Muscle of arm (tissue), 12 donors: ENCODE measurements around the gene KRT6A. TPM values are rescaled to one million over a fixed set of nuclear protein-coding genes. Genes with fewer than 3 reads are reported as not detected.

ENCODE experiments used
- DNase-seq: peaks from one replicate; pipeline ENCODE4 v3.0.0-alpha.2; 2013
- polyA plus RNA-seq, 12 donors: library from polyadenylated mRNA; unstranded; fragments of 120-200 nt; gene quantifications; one replicate each; pipeline ENCODE4 v1.2.1, GENCODE V29; 2013; ENCODE audit not compliant: insufficient read length in 12 of 12

The KRT6A gene
- polyA plus RNA-seq, 12 donors = 0.05 to 120 (median 5.8) TPM; not detected in 6

DNA sequence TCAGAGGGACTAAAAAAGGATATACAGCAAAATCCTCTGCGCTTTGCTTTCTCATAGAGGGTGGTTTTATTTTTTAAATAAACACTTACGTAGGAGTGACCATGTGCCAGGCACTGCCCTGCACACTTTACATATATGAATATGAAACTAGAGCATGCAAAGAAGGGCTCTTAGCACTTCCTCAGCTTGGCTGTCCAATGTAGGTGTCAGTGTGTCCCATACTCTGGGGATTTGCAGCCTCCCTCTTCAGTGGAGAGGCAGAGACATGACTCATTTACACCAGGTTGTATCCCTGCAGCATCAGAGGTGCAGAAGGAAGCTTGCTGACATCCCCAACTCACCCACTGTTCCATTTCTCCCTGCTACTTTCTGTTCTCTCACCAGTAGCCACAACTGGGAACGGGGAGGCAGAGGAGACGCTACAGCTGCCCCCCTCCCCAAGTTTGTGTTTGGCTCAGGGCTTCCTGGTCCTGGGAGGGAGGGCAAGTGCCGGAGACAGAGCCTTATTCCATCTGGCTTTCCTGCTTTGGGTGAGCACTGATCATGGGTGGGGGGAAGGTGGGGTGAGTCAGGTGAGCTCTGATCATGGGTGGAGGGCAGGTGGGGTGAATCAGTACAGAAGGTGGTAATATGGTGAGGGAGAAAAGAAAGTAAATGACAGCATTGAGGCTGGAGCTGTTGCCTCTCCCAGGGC lies 32.0 kb upstream of the KRT6A start:
- DNase-seq = no peak

DNA sequence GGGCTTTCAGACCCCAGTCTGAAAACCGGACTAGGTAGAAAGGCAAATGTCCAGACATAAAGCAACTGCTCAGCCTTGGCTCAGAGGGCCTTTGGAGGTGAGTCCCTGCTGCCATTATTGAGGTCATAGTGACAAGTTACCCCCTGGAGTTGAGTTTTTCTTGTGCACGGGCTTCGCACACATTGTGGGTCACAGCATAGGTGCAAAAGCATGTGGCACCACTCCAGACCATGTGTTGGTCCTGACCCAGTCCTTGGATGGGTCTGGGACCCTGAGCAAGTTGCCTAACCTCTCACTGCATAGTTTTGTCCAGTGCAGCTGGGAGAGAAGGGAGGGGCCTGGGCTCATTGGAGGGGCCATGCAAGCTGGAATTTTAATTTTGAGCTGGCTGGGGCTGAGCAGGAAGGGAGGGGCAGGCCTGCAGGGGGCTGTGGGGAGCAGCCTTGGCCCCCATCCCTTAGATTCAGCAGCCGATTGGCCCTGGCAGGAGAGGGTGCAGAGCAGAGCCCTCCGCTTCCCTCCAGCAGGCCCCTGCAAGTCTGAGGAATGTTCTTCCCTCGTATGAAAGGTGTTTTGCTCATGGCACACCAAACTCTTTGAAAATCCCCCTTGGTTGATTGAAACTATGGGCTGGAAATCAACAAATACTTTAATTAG lies 31.3 kb upstream of the KRT6A start:
- DNase-seq = no peak

DNA sequence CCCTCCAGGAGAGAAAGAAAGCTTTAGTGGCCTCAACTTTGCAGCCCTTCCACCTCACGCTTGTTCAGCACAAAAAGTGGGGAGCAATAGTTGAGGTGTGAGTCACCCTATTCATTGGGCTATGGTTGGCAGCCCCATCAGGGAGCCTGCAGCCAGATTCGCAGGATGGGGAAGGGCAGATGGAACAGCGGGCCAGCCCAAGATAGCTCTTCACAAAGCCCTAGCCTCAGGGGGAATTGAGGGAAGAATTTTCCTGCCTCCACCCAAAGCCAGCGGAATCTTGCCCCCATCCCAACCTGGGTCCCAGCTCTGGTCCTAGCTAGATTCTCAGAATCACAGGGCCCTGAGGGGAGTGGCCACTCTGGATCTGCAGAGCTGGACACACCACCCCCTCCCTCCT lies 30.8 kb upstream of the KRT6A start:
- no peak for DNase-seq

DNA sequence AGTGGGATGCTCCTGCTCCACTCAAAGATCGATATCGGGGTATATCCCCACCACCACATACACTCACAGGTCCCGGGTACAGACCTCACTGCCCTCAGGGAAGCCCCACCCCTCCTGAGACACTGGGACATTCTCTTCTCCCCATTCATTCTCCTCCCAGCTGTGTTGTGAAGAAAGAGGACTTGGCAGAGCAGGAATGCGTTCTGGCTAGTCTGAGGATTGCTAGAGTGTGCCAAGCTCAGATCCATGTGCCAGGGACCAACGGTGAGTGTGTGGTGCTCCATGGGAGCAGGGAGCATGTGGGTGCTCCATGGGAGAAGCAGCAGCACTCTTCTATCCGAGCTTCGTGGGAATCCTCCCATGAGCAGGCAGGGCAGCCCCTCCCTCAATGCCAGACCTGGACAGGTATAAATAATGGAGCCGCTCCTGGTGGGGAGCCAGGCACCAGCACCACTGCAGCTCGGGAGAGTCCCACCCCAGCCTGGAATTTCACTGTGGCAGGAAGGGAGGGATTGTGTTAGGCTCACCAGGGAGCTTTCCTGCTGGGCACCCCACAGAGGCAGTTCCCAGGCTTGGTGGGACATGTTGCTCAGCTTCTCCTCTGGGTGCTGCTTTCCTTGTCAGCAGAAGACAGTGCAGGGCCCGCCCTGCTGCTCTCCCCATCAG lies 29.4 kb upstream of the KRT6A start:
- DNase-seq = no peak

DNA sequence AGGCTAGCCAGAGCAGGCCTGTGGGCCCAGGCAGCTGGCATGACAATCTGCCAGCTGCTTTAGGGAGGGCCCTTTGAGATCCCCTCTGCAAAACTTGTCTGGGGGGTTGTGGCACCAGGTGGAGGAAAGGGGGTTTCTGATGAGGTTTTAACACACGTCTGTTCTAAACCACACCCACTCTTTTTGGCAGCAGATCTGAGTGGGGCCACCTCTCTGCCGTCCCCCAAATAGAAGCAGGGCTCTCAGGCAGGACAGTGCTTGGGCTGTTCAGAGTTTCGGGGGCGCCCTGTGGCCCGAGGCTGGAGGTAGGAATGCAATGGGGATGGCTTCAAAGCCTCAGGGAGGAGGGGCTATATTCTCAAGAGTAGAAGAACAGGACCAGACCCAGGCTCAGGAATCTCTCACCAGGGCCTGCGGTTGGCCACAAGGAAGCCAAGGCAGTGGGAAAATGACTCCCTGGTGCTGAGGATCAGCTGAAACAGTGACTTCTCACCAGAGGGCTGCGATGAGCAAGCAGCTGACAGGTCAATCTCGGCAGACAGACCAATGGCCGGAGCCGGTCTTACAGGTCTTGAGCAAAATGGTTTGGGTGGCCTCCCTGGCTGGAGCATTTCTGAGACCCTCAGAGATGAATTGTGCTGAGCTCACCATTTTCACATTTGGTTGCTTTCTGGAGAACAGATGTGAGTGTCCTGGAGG lies 28.7 kb upstream of the KRT6A start:
- DNase-seq = no peak

DNA sequence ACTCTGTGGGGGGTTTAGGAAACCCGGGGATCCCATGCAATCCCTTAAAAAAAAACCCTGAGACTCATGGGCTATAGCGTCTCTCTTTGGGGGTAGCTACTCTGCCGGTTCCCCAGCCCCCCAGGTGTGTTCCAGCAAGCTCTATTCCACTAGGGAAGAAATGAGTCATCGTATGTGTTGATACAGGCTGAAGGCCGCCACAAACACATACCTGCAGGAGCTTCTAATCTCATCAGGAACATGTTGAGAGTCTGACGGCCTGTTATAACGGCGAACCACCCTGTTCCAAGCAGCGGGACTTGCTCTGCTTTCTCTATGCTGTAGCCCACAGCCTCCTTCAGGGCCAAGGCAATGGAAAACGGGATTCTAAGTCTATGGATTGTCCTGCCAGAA lies 28.1 kb upstream of the KRT6A start:
- no peak for DNase-seq

DNA sequence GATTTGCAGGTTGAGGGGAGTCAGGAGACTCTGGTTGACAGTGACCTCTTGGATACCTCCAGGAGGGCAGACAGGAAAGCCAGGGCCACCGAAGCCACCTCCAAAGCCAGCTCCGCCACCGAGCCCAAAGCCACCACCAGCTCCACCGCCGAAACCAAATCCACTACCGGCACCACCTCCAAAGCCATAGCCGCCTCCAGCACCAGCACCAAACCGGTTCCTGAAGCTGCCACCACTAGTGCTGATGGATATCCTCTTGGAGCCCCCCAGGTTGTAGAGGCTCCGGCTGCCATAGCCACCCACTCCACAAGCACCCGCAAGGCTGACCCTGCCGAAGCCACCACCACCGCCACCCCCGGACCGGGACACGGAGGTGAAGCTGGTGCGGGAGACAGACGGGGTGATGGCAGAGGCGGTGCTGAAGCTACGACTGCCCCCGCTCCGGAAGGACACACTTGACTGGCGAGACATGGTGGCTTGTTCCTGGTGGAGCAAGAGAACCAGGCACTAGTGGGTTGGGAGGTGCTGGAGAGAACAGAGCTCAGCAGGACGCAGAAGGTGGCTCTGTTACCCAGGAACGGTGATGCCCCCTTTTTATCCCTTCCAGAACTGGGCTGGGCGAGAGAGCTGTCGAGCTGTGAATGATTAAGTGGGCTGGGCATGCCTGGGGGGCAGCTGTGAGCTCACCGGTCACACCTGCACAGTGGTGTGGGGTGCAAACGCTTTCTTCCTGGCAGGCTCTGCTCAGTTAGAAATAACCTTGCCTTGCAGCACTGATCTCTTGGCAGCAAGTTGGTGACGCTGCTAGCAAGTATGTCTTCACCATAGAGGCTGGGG lies 27.0 kb upstream of the KRT6A start, which contains the start of gene KRT5:
Gene KRT5 (minus strand): TSS at position 569 of the 837 bp plus-strand sequence. CDS start 98 bp downstream, at position 471.
- no peak for DNase-seq

DNA sequence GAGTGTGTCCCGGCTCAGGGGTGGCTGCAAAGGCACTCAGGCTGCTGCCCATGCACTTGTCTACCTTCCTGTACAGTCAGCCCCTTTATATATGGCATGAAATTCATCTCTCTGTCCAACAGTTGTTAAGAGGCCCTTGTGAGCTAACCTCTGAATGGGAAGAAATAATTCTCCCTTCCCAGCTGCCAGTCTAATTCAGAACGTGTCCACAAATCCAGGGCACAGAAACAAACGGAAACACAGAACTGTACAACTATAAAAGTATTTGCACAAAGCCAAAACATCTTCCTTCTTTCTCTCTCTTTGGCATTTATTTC lies 26.3 kb upstream of the KRT6A start:
- DNase-seq = no peak

DNA sequence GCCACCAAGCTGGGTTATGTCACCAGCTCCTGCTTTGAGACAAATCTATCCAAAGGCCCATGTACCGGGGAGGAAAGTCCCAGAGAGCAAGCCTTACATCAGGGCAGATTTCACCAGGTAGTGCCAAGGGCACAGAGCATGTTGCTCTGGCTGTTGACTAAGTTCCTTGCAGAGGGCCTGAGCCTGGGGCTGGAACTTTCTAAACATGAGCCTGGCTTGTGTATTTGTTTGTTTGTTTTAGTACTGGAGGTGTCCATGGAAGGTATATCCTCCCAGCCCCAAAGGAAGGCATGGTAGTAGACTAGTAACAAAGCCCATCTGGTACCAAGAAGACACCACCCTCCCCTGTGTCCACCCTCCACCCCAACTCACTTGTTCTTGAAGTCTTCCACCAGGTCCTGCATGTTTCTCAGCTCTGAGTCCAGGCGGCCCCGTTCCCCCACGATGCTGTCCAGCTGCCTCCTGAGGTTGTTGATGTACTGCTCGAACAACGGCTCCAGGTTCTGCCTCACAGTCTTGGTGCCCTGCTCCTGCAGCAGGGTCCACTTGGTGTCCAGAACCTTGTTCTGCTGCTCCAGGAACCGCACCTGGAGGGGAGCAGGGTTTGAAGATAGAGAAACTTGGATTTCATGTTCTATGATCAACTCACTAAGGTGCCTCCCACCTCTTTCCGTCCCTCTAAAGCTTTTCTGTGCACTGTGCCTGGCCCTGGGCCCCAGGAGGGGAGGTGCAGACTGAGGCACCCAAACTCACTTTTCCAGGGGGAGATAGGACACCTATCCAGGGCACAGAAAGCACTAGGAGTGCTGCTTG lies 25.7 kb upstream of the KRT6A start:
- DNase-seq = no peak

DNA sequence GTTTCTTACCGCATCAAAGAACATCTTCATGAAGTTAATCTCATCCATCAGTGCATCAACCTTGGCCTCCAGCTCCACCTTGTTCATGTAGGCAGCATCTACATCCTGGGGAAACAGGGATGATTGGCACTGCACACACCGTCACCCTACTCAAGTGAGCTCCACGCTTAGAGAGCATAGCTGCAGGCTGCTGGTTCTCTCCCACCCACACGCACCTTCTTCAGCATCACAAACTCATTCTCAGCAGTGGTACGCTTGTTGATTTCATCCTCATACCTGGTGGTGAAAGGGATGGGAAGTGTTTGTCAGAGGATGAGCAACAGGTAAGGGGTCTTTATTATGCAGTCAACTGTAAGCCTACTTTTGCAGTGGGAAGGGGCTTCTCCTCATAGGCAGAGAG lies 24.8 kb upstream of the KRT6A start:
- DNase-seq = no peak

DNA sequence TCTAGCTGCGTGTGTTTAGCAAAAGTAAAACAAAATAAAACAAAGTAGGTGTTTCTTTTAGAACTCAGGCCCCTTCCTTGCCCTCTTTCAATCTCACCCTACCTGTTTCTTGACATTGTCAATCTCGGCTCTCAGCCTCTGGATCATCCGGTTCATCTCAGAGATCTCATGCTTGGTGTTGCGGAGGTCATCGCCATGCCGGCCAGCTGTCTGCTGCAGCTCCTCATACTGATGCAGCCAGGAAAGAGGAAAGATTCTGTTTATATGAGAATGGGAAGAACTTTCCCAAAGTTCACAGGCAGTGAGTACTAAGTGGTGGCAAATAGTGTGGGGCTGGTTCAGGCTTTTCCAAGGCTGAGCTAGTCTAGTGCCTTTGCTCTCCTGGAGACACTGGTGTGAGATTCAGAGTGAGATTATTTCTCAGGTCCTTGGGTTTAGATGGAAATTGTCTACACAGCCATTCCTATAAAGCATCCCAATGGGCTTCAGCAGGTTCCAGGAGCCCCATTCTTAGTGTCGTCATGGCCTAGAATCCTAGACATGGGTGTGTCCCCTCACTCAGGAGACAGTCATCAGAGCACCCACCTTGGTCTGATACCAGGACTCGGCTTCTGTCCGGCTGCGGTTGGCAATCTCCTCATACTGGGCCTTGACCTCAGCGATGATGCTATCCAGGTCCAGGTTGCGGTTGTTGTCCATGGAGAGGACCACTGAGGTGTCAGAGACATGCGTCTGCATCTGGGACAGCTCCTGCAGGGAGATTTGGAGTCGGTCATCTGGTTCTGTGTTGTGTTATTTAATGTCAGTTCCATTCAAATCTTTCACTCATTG lies 24.2 kb upstream of the KRT6A start:
- DNase-seq = no peak

DNA sequence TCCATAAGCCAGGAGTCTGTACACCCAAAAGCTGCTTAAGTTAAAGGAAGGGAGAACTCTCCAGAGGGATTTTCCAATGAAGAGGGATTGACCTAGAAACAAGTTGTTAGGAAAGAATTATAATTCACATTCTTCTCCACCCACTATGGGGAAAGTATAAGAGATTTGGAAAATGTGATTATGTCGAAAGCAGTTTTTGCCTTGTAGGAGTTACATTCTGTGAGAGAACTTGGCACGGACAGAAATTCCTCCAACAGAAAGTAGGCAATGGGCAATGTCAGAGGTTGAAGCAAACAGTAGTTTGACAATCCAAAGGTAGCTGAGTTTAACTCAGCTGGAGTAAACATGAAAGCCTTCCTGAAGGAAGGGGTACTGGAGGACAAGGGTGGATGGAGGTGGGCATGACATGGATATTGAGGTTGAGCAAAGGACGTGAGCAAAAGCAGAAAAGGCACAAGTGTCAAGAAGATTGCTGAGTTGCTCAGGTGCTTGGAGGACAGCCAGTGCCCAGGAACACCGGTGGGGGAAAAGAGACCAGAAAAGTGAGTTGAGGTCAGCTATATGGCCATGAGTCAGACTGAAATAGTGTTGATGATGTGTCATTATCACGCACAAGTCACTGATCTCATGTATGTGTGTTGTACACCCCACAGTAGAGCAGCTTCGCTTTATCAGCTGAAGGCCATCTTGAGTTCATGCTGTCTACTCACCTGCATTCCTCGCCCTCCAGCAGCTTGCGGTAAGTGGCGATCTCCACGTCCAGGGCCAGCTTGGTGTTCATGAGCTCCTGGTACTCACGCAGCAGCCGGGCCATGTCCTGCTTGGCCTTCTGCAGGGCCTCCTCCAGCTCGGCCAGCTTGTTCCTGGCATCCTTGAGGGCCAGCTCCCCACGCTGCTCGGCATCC lies 23.1 kb upstream of the KRT6A start:
- no peak for DNase-seq

DNA sequence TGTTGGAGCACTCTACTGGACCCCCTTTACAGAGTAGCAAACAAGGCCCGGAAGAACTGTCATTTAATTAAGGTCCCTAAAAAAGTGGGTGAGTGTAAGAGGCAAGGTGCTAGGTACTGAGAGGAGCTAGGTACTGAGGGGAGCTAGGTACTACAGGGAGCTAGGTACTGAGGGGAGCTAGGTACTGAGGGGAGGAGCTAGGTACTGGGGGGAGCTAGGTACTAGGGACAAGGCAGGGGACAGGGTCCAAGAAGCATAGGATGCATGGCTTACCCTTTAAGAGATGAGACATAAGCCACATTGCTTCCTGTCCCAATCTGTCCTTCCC lies 22.2 kb upstream of the KRT6A start:
- no peak for DNase-seq

DNA sequence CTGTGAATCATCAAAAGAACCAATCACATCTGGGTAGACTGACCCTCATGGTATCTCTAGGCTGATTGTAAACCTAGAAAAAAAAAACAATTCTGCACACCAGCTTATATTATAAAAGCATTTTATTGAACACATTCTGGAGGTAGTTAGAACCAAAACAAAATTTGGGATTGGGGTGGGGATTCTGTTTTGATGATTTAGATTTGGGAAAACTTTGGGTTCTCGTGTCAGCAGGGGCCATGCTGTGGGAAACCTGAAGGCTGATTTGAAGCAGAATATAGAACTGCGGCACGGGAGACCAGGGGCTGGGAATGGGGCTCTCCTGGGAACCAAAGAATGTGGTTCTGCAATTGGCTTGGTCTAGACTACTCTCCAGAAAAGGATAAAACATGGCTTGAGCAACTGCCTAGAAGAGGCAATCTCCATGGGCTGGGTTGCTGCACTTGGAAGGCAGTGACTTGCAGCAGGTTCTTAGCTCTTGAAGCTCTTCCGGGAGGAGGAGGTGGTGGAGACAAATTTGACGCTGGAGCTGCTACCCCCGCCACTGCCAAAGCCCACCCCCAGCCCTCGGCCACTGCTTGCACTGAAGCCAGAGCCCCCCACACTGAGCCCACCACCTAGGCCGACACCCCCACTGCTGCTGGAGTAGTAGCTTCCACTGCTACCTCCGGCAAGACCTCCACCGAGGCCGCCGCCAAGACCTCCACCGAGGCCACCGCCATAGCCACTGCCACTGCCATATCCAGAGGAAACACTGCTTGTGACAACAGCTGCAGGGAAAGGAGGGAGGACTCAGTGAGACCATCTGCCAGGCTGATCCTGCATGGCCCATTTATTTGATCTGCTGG lies 21.6 kb upstream of the KRT6A start:
- no peak for DNase-seq

DNA sequence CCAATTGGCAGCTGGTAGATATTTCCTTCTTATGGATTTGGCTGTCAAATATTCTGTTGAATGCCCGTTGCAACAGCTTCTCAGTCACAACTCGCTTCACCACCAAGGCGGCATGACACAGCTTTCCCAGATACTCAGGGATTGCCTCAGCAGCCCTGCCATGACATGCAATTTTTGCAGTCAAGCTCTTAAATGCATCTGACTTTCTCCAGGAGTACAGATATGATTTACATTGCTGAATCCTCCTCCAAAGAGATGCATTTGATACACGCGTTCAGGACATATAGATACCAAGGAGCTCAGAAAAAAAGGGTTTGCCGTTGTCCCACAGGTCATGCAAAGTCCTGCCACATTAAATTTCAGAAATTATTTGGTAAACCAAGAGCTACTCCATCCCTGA lies 20.7 kb upstream of the KRT6A start:
- no peak for DNase-seq

DNA sequence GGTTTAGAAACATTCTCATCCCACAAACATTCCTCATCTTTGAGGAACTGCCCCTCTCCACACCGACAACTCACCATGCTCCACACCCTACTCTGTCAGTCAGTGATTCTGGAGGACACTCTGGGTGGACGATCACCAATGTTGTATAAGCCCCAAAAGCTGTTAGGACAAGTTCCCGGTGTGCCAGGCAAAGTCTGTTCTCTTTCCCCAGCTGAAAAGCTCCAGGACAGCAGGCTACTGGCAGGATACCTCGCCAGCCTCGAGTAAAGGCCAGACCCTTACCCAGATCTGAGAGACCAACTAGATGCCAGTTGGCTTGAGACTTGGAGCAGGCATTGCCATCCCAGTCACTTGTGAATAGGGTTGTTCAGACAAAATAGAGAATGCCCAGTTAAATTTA lies 15.2 kb upstream of the KRT6A start:
- DNase-seq = no peak

DNA sequence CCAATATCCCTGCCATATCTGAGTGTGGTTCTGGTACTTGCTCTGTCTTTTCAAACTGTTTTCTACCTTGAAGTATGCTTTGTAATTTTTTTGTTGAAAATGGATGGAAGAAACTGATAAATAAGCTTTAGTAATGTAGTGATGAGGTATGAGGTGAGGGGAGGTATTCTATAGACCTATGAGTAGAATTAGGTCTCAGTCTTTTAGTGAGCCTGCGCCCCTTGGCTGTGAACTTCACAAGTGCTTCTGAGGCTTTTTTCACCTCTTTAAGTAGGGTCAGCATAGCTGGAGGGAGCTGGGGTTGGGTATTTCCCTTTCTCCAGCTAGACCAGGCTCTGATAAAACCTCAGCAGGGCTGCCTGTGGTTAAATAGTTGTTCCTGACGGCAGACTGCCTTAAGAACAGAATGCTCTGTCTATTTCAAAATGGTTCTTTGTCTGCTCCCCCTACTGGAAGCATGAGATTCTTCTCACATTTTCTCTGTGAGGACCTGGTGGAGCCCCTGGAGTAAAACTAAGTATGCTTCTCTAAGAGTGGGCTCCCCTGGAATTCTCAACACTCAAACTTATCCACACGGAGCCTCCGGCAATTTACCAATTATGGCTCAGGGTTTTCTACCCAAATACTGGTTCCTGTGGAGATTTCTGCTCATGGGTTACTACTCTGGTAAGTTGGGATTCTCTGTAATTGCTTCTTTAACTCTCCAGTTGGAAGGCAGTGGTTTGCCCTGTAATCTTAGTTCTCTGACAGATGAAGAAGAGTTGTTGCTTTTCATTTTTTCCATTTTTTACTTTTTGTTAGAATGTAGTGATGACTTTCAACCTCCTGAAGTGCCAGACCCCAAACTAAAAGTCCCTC lies 14.0 kb upstream of the KRT6A start:
- no peak for DNase-seq
